GM18909 (cell line): ENCODE results near the gene IL9R.
"Not testable (repeated sequence)": the region's sequence is repeated elsewhere in the genome, so short reads cannot be mapped to it uniquely, and the experiment has no call there.

Source experiments
- ATAC-seq: cut with Tn5 transposase; IDR thresholded peaks from one replicate; pipeline ENCODE4 v1.9.1; 2021; ENCODE audit warnings: mild to moderate bottlenecking; ENCODE audit not compliant: unreplicated experiment, poor library complexity

Gene IL9R

DNA sequence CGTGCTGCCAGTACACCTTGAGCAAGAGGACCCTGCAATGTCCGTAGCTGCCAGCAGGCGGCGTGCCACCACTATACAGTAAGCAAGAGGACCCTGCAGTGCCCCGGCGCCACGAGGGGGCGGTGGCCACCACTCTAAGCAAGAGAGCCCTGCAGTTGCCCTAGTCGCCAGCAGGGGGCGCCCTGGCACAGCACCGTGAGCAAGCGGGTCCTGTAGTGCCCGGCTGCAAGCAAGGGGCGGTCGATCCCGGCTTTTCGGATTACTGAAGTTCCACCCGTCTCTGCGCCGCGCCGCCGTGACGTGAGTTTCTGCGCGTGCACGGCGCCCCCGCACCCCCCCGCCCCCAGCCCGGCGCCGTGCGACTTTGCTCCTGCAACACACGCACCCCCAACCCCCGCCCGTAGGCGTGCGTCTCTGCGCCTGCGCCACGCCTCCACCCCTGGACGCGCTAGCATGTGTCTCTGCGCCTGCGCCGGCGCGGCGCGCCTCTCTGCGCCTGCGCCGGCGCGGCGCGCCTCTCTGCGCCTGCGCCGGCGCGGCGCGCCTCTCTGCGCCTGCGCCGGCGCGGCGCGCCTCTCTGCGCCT lies 31.2 kb downstream of the IL9R start:
- ATAC-seq: not testable (repeated sequence)

DNA sequence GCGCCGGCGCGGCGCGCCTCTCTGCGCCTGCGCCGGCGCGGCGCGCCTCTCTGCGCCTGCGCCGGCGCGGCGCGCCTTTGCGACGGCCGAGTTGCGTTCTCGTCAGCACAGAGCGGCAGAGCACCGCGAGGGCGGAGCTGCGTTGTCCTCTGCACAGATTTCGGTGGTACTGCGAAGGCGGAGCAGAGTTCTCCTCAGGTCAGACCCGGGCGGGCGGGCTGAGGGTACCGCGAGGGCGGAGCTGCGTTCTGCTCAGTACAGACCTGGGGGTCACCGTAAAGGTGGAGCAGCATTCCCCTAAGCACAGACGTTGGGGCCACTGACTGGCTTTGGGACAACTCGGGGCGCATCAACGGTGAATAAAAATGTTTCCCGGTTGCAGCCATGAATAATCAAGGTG lies 31.8 kb downstream of the IL9R start:
- ATAC-seq: not testable (repeated sequence)

DNA sequence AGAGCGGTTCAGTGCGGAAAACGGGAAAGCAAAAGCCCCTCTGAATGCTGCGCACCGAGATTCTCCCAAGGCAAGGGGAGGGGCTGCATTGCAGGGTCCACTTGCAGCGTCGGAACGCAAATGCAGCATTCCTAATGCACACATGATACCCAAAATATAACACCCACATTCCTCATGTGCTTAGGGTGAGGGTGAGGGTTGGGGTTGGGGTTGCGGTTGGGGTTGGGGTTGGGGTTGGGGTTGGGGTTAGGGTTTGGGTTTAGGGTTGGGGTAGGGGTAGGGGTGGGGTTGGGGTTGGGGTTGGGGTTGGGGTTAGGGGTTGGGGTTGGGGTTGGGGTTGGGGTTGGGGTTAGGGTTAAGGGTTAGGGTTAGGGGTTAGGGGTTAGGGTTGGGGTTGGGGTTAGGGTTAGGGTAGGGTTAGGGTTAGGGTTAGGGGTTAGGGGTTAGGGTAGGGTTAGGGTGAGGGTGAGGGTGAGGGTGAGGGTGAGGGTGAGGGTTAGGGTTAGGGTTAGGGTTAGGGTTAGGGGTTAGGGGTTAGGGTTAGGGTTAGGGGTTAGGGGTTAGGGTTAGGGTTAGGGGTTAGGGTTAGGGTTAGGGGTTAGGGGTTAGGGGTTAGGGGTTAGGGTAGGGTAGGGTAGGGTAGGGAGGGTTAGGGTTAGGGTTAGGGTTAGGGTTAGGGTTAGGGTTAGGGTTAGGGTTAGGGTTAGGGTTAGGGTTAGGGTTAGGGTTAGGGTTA lies 32.4 kb downstream of the IL9R start:
- not testable (repeated sequence) for ATAC-seq

DNA sequence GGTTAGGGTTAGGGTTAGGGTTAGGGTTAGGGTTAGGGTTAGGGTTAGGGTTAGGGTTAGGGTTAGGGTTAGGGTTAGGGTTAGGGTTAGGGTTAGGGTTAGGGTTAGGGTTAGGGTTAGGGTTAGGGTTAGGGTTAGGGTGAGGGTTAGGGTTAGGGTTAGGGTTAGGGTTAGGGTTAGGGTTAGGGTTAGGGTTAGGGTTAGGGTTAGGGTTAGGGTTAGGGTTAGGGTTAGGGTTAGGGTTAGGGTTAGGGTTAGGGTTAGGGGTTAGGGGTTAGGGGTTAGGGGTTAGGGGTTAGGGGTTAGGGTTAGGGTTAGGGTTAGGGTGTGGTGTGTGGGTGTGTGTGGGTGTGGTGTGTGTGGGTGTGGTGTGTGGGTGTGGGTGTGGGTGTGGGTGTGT lies 33.0 kb downstream of the IL9R start:
- ATAC-seq: not testable (repeated sequence)
